ENCODE measurements around the gene PDZRN4. TPM values are rescaled to one million over a fixed set of nuclear protein-coding genes. Genes with fewer than 3 reads are reported as not detected.

The PDZRN4 gene
- total and polyA plus RNA-seq, 9 donors: 1.5 to 5.0 (median 2.9) TPM

DNA sequence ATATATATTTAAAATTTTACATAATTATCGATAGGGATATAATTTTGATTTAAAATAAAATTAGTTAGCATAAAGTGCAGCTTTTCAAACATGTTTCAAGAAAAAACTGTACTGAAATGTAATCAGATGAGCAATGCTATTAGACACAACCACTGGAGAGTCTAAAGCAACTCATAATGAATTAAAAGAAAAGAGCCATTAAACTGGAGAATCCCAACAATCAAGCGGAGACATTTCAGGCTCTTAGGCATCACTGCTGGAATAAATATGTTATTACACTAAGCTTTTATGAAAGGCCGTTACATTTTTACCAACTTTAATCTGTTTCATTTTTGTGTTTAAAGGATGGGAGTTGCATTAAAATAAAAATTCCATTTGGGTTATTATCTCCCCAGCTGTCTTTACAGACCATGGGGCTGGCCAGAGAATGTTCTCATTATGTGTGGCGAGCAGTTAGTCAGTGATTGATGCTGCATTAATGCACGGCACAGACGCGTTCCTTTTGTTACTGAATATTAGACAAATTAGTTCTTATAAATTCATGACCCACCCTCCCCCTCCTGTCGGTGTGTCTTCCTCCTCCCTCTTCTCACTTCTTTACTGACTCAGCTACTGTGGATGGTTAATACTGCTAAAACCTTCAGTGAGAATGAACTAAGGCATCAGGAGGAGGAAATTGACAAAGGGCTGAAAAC lies 156.8 kb downstream of the PDZRN4 start:
- WGBS (ENCODE audit: insufficient coverage): no CpG with 5 or more reads among the region's 8 CpGs
- Histone ChIP-seq H3K4me3 (ENCODE audit: low read length) (no peak overlapping the region), H3K36me3 (ENCODE audit: control insufficient read depth, insufficient read depth, low read length) (no peaks in the 10 kb centered on the region), H3K9me3 (replicated peaks; ENCODE audit: control insufficient read depth, low read depth, low read length) (no peaks in the 10 kb centered on the region), H3K27ac (ENCODE audit: low read length) (no peak overlapping the region), H3K4me1 (ENCODE audit: control insufficient read depth, insufficient read depth, low read length) (no peaks in the 10 kb centered on the region), H3K27me3 (ENCODE audit: control insufficient read depth, insufficient read depth, low read length) (no peaks in the 10 kb centered on the region)
- DNase-seq: peak; percentile 22

DNA sequence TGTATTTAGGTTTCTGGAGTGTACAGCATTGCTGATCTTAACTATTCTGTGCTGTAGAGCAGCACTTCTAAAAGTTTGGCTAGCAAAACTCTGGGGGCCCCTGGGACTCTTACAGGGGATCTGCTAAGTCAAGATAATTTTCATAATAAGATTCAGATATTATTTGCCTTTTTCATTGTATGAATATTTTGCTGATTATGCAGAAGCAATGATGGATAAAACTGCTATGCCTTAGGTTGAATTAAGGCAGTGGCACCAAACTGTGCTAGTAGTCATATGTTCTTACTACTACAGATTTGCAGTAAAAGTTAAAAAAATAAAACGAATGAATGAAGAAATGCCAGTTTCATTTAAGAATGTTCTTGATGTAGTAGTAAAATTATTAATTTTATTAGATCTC lies 160.1 kb downstream of the PDZRN4 start:
- Histone ChIP-seq H3K36me3 (ENCODE audit: control insufficient read depth, insufficient read depth, low read length) (no peaks in the 10 kb centered on the region), H3K4me1 (ENCODE audit: control insufficient read depth, insufficient read depth, low read length) (no peaks in the 10 kb centered on the region), H3K27ac (ENCODE audit: low read length) (no peak overlapping the region), H3K27me3 (ENCODE audit: control insufficient read depth, insufficient read depth, low read length) (no peaks in the 10 kb centered on the region), H3K9me3 (replicated peaks; ENCODE audit: control insufficient read depth, low read depth, low read length) (no peaks in the 10 kb centered on the region), H3K4me3 (ENCODE audit: low read length) (no peak overlapping the region)
- no CpG with 5 or more reads among the region's 1 CpG for WGBS (ENCODE audit: insufficient coverage)
- DNase-seq: no peak

DNA sequence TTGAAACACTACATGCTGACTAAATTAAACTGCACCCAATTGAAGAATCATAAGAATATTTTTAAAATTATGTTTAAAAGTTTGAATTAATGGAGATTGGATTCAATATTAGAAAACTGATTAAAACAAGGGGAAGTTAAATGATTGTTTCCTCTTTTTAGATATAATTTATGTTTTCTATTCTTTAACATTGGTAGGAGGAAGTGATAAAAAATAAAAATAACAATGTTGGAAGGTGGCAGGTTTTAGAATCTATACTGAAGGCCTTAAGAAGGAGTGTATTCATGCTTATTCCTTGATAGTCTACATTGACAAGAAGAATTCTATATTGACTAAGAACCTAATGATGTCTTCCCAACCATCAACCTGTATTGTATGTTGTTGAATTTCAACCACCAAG lies 168.1 kb downstream of the PDZRN4 start:
- DNase-seq: no peak
- Histone ChIP-seq H3K9me3 (replicated peaks; ENCODE audit: control insufficient read depth, low read depth, low read length) (no peaks in the 10 kb centered on the region), H3K4me1 (ENCODE audit: control insufficient read depth, insufficient read depth, low read length) (no peaks in the 10 kb centered on the region), H3K4me3 (ENCODE audit: low read length) (no peak overlapping the region), H3K36me3 (ENCODE audit: control insufficient read depth, insufficient read depth, low read length) (no peaks in the 10 kb centered on the region), H3K27me3 (ENCODE audit: control insufficient read depth, insufficient read depth, low read length) (no peaks in the 10 kb centered on the region), H3K27ac (ENCODE audit: low read length) (no peak overlapping the region)

DNA sequence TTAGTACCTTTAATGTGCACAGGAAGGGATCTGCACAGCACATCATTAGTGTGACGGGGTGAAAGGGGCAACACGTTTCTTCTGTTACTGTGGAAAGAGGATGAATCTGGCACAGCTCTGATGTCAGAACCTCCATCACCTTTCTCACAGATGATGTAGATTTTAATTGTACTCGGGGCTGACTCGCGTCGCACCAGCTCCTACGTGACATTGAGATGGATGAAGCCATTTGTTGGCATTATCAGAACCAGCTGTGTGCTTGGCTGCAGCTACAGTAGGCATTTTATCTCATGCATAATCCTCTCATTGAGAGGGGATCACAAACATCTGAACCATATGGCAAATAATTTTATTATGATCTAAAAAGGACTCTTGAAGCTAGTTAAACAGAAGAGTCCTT lies 173.6 kb downstream of the PDZRN4 start:
- H3K4me3 ChIP-seq (ENCODE audit: low read length): no peak overlapping the region
- H3K4me1 ChIP-seq (ENCODE audit: control insufficient read depth, insufficient read depth, low read length): peaks cover 2% of the 10 kb centered on the region
- H3K36me3 ChIP-seq (ENCODE audit: control insufficient read depth, insufficient read depth, low read length): no peaks in the 10 kb centered on the region
- peak; percentile 22 for DNase-seq
- no peaks in the 10 kb centered on the region for H3K27me3 ChIP-seq (ENCODE audit: control insufficient read depth, insufficient read depth, low read length)
- H3K9me3 ChIP-seq (replicated peaks; ENCODE audit: control insufficient read depth, low read depth, low read length): no peaks in the 10 kb centered on the region
- H3K27ac ChIP-seq (ENCODE audit: low read length): no peak overlapping the region
- WGBS (ENCODE audit: insufficient coverage): 55% methylated on average over 4 of the region's 7 CpGs

DNA sequence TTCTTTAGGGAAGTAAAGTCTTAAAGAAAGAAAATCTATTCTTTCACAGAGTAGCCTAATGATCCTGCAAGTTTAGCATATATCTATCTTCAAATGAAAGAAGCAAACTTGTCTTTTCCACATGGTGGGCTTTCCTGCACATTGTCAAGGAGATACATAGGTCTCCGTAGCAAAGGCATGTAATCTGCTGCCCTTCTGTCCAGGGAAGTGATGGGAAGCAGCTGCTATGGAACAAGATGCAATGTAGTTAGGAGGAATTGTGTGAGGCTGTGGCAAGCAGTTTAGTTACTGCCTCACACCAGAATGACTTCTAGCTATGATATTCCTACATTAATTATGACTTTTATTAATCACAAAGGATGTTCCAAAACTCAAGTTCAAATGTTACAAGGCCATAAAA lies 174.4 kb downstream of the PDZRN4 start:
- 43% methylated on average over 1 of the region's 1 CpG for WGBS (ENCODE audit: insufficient coverage)
- Histone ChIP-seq H3K9me3 (replicated peaks; ENCODE audit: control insufficient read depth, low read depth, low read length) (no peaks in the 10 kb centered on the region), H3K27ac (ENCODE audit: low read length) (no peak overlapping the region), H3K4me3 (ENCODE audit: low read length) (no peak overlapping the region), H3K36me3 (ENCODE audit: control insufficient read depth, insufficient read depth, low read length) (no peaks in the 10 kb centered on the region), H3K4me1 (ENCODE audit: control insufficient read depth, insufficient read depth, low read length) (peaks cover 2% of the 10 kb centered on the region), H3K27me3 (ENCODE audit: control insufficient read depth, insufficient read depth, low read length) (no peaks in the 10 kb centered on the region)
- peak; percentile 28 for DNase-seq

DNA sequence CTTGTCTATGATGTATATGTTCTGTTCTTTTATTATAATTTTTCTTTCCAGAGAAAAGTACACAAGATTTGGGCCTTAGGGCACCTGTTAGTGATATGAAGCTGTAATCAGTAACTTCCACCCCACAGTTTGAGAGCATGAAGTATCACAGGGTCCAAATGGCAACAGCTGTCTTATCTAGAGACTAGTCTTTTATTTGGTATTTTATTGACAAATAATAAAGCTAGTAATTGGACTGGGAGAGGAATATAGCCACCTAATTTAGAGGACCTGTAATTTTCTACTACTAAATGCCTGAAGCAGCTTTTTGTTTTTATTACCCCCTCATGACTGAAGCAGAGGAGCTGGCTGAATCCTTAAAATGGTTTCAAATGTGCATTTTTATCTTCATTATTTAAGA lies 174.8 kb downstream of the PDZRN4 start:
- H3K4me3 ChIP-seq (ENCODE audit: low read length): no peak overlapping the region
- H3K27ac ChIP-seq (ENCODE audit: low read length): no peak overlapping the region
- no peaks in the 10 kb centered on the region for H3K36me3 ChIP-seq (ENCODE audit: control insufficient read depth, insufficient read depth, low read length)
- peaks cover 2% of the 10 kb centered on the region for H3K4me1 ChIP-seq (ENCODE audit: control insufficient read depth, insufficient read depth, low read length)
- H3K9me3 ChIP-seq (replicated peaks; ENCODE audit: control insufficient read depth, low read depth, low read length): no peaks in the 10 kb centered on the region
- H3K27me3 ChIP-seq (ENCODE audit: control insufficient read depth, insufficient read depth, low read length): no peaks in the 10 kb centered on the region
- no peak for DNase-seq

DNA sequence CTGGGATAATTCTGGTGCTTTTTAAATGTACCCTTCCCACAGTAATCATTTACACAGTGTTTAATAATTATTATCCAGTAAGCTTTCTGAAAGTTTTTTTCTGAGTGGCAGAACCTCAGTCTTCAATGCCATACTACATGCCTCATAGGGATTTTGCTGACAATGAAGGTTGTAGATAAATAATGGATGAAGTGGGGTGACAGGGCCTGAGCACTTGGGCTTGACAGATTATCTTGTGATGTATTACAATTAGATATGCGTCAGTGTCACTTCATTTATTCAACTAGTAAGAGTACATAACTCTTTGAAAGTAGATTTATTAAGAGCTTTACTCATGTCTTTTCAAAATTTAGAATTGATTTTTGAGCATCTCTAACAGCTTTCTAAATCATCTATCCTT lies 176.1 kb downstream of the PDZRN4 start:
- no peak for DNase-seq
- no peaks in the 10 kb centered on the region for H3K36me3 ChIP-seq (ENCODE audit: control insufficient read depth, insufficient read depth, low read length)
- WGBS (ENCODE audit: insufficient coverage): no CpG with 5 or more reads among the region's 1 CpG
- no peak overlapping the region for H3K4me3 ChIP-seq (ENCODE audit: low read length)
- no peaks in the 10 kb centered on the region for H3K9me3 ChIP-seq (replicated peaks; ENCODE audit: control insufficient read depth, low read depth, low read length)
- no peak overlapping the region for H3K27ac ChIP-seq (ENCODE audit: low read length)
- no peaks in the 10 kb centered on the region for H3K27me3 ChIP-seq (ENCODE audit: control insufficient read depth, insufficient read depth, low read length)
- peaks cover 2% of the 10 kb centered on the region for H3K4me1 ChIP-seq (ENCODE audit: control insufficient read depth, insufficient read depth, low read length)

DNA sequence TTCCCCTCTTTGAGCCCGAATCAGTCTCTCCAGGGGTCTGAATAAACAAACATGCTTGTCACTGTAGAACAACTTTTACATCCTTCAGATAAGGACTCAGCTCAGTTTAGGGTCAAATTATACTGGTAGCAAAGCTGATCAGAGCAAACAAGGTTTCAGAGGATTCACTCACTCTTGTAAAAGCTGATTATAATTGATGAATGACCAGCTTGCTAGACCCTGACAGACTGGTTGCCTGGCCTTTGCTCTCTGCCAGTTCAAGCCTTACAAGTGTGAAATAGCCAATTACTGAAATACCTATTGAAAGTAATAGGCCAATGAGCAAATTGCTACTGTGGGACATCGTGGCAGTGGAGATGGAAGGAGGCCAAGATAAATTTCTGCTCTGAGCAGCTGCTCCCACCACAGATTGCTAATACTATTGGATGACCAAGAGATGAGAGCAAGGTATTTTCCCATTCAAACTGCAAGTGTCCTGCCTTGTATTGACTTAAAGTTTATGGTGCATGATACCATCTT lies 177.6 kb downstream of the PDZRN4 start:
- Histone ChIP-seq H3K36me3 (ENCODE audit: control insufficient read depth, insufficient read depth, low read length) (no peaks in the 10 kb centered on the region), H3K4me1 (ENCODE audit: control insufficient read depth, insufficient read depth, low read length) (peaks cover 2% of the 10 kb centered on the region), H3K27ac (ENCODE audit: low read length) (no peak overlapping the region), H3K4me3 (ENCODE audit: low read length) (no peak overlapping the region), H3K27me3 (ENCODE audit: control insufficient read depth, insufficient read depth, low read length) (no peaks in the 10 kb centered on the region), H3K9me3 (replicated peaks; ENCODE audit: control insufficient read depth, low read depth, low read length) (no peaks in the 10 kb centered on the region)
- WGBS (ENCODE audit: insufficient coverage): no CpG with 5 or more reads among the region's 2 CpGs
- DNase-seq: peak; percentile 5

DNA sequence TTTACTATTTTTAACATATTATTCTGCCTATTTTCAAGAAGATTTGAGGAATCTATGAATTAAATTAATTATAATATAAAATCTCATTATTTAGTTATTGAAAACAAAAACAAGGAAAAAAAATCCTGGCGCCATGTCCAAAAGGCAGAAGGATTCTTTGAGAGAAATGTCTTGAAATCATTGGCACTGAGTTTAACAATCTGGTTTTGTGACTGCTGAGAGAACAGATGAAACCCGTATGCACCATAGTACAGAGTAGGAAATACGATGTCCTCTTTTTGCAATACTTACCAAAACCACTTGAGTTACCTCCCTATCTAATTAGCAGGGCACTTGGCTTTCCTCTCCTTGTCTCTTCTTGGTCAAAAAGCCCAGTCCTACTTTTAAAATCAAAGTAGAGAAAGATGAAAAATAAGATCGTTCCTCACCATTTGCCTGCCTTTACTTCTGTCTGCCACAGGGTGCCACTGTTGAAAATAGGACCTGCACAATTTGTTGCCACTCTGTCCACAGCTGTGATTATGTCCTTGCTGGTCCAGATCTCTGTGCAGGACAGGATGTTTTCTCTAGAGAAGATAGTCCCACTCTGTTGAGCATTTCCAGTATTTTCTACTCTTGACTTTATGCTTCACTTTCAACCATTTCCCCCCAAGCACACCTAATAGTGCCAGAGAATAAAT lies 179.7 kb downstream of the PDZRN4 start:
- Histone ChIP-seq H3K9me3 (replicated peaks; ENCODE audit: control insufficient read depth, low read depth, low read length) (no peaks in the 10 kb centered on the region), H3K4me1 (ENCODE audit: control insufficient read depth, insufficient read depth, low read length) (peaks cover 2% of the 10 kb centered on the region), H3K4me3 (ENCODE audit: low read length) (no peak overlapping the region), H3K27ac (ENCODE audit: low read length) (no peak overlapping the region), H3K27me3 (ENCODE audit: control insufficient read depth, insufficient read depth, low read length) (no peaks in the 10 kb centered on the region), H3K36me3 (ENCODE audit: control insufficient read depth, insufficient read depth, low read length) (no peaks in the 10 kb centered on the region)
- WGBS (ENCODE audit: insufficient coverage): no CpG with 5 or more reads among the region's 4 CpGs
- no peak for DNase-seq

DNA sequence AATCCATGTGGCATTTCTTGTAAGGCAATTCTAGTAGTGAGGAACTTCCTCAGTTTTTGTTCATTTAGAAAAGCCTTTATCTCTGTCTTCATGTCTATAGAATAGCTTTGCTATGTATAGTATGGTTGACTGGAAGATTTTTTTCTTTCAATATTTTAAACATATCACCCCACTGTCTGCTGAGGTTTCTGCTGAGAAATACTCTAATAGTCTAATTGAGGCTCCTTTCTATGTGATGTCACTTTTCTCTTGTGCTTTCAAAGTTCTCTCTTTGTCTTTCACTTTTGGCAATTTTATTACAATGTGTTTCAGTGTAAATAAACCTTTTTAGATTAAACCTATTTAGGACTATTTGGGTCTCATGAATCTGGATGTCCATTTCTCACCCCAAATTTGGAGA lies 192.8 kb downstream of the PDZRN4 start:
- no peaks in the 10 kb centered on the region for H3K4me1 ChIP-seq (ENCODE audit: control insufficient read depth, insufficient read depth, low read length)
- H3K36me3 ChIP-seq (ENCODE audit: control insufficient read depth, insufficient read depth, low read length): no peaks in the 10 kb centered on the region
- peaks cover 12% of the 10 kb centered on the region for H3K9me3 ChIP-seq (replicated peaks; ENCODE audit: control insufficient read depth, low read depth, low read length)

More for the DNA sequence above, 192.8 kb downstream of the PDZRN4 start:
- Histone ChIP-seq H3K27ac (ENCODE audit: low read length) (no peak overlapping the region), H3K27me3 (ENCODE audit: control insufficient read depth, insufficient read depth, low read length) (no peaks in the 10 kb centered on the region), H3K4me3 (ENCODE audit: low read length) (no peak overlapping the region)
- DNase-seq: no peak

All from muscle of leg (tissue), 11 donors.